ENCODE measurements around the gene MAN1A1. TPM values are rescaled to one million over a fixed set of nuclear protein-coding genes. Genes with fewer than 3 reads are reported as not detected.
"Not testable (repeated sequence)": the region's sequence is repeated elsewhere in the genome, so short reads cannot be mapped to it uniquely, and the experiment has no call there.

The MAN1A1 gene
- total RNA-seq, 2 donors from 2014 or later = 41.7 to 43.7 TPM

DNA sequence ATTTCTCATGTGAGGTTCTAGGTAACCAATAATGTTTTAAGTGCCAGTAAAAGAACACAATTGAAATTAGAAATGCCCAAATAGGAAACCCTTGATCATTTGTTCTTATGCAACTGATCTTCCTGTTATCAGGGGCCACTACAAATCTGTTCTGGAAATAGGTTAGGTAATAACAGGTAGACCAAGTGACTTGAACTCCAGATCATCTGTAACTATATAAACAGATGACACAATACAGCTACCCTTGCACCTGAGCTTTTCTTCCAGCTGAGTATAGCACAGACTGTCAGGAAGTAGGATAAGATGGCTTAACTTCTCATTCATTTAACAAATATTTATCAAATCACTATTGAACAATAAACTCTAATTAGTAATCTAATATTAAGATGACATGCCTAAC is 52.5 kb downstream of the MAN1A1 start:
- H3K36me3 ChIP-seq (ENCODE audit: control insufficient read depth, insufficient read depth, low read length) = peaks cover 47% of the 10 kb centered on the region
- Mint-ChIP-seq H3K4me3 (no peak overlapping the region), H3K9me3 (no peaks in the 10 kb centered on the region), H3K36me3 (ENCODE audit: low read depth) (peaks cover 32% of the 10 kb centered on the region), H3K4me1 (peaks cover 17% of the 10 kb centered on the region), H3K27me3 (ENCODE audit: insufficient read depth) (no peaks in the 10 kb centered on the region), H3K27ac (no peak overlapping the region)
- no peak overlapping the region for H3K4me3 ChIP-seq (ENCODE audit: low read length)
- TF ChIP-seq, protein P1, sequence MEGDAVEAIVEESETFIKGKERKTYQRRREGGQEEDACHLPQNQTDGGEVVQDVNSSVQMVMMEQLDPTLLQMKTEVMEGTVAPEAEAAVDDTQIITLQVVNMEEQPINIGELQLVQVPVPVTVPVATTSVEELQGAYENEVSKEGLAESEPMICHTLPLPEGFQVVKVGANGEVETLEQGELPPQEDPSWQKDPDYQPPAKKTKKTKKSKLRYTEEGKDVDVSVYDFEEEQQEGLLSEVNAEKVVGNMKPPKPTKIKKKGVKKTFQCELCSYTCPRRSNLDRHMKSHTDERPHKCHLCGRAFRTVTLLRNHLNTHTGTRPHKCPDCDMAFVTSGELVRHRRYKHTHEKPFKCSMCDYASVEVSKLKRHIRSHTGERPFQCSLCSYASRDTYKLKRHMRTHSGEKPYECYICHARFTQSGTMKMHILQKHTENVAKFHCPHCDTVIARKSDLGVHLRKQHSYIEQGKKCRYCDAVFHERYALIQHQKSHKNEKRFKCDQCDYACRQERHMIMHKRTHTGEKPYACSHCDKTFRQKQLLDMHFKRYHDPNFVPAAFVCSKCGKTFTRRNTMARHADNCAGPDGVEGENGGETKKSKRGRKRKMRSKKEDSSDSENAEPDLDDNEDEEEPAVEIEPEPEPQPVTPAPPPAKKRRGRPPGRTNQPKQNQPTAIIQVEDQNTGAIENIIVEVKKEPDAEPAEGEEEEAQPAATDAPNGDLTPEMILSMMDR (conservative IDR thresholded peaks at IDR 0.05) = no peak
- no peak overlapping the region for H3K9ac ChIP-seq (ENCODE audit: extremely low read depth, low read length, poor library complexity, severe bottlenecking)
- H3K27me3 ChIP-seq (ENCODE audit: control insufficient read depth, insufficient read depth, low read length, poor library complexity, severe bottlenecking) = no peaks in the 10 kb centered on the region
- no peak for DNase-seq
- no peaks in the 10 kb centered on the region for H3K9me3 ChIP-seq (ENCODE audit: control insufficient read depth, low read length)
- peaks cover 8% of the 10 kb centered on the region for H3K4me1 ChIP-seq (ENCODE audit: control insufficient read depth, insufficient read depth, low read length)
- no peak overlapping the region for H3K27ac ChIP-seq (ENCODE audit: low read depth, low read length)

DNA sequence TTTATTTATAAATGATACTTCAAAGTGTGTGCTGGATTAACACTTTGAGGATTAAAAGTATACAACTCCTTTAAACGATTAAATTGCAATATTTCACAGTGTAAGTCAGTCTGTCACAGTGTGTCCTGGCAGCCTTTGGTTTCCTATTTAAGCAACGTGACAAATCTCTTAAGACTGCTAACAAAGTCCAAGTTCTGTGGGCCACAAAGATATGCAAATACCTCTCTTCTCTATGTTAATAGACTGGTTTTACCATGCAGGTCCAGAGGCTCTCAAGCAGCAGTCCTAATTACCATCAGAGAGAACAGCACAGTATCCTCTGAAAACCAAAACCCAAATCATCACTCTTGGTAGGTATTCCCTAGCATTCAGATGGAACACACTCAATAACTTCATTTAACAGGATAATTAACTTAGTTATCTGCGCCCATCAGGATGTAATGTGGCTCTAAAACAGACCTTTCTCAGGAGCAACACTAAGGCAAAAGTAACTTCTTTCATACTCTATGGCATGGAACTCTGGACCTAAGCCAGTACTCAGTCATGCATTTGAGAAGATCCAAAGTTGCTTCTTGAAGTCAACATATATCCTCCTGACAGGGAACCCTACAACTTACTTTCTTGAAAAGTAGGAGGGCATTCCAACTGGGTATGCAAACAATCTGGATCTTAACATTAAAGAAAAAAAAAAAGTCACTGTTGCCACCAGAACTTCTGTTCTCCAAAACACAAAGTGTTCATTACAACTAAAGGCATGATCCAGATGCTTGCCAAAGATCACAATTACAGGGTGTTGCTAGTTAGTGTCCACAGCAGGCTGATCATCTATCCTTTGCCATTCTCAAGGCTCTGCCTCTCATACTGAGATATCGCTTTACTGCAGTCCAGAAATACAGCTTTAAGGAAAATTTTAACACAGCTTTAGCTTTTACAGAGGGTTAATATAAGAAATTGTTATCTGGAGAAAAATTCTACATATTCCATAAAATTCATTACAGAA is 53.2 kb downstream of the MAN1A1 start:
- H3K4me3 Mint-ChIP-seq = no peak overlapping the region
- H3K9me3 ChIP-seq (ENCODE audit: control insufficient read depth, low read length) = no peaks in the 10 kb centered on the region
- H3K4me3 ChIP-seq (ENCODE audit: low read length) = no peak overlapping the region
- WGBS, 2 experiments (ENCODE audit: insufficient coverage in 1 of 2, insufficient read length in 1 of 2) = 63 to 76% methylated on average over 3 to 4 of the region's 4 CpGs
- H3K4me1 Mint-ChIP-seq = peaks cover 17% of the 10 kb centered on the region
- H3K27ac ChIP-seq (ENCODE audit: low read depth, low read length) = no peak overlapping the region
- no peaks in the 10 kb centered on the region for H3K27me3 ChIP-seq (ENCODE audit: control insufficient read depth, insufficient read depth, low read length, poor library complexity, severe bottlenecking)
- H3K27me3 Mint-ChIP-seq (ENCODE audit: insufficient read depth) = no peaks in the 10 kb centered on the region
- TF ChIP-seq, protein P1 (conservative IDR thresholded peaks at IDR 0.05) = no peak
- no peaks in the 10 kb centered on the region for H3K9me3 Mint-ChIP-seq
- H3K4me1 ChIP-seq (ENCODE audit: control insufficient read depth, insufficient read depth, low read length) = peaks cover 8% of the 10 kb centered on the region
- peaks cover 49% of the 10 kb centered on the region for H3K36me3 ChIP-seq (ENCODE audit: control insufficient read depth, insufficient read depth, low read length)
- no peak overlapping the region for H3K9ac ChIP-seq (ENCODE audit: extremely low read depth, low read length, poor library complexity, severe bottlenecking)
- DNase-seq = no peak
- no peak overlapping the region for H3K27ac Mint-ChIP-seq
- H3K36me3 Mint-ChIP-seq (ENCODE audit: low read depth) = peaks cover 35% of the 10 kb centered on the region

DNA sequence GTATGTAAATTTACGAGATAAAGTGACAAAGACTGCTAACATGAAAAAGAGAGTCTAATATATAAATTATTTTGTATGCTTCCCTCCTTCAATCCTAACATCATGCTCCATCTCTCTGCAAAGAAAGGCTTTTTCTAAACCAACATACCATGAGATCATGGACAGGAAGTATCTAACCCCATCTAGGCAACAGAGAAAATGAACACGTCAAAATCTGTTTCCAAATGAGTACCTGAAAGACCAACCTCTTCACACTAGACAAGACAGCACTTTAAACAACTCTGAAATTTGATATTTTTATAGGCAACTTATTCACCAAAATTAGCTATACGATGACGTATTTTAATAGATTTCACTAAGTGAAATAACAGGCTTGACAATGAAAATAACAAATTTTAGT is 54.6 kb downstream of the MAN1A1 start:
- Histone ChIP-seq H3K36me3 (ENCODE audit: control insufficient read depth, insufficient read depth, low read length) (peaks cover 44% of the 10 kb centered on the region), H3K27me3 (ENCODE audit: control insufficient read depth, insufficient read depth, low read length, poor library complexity, severe bottlenecking) (no peaks in the 10 kb centered on the region), H3K9me3 (ENCODE audit: control insufficient read depth, low read length) (no peaks in the 10 kb centered on the region), H3K4me1 (ENCODE audit: control insufficient read depth, insufficient read depth, low read length) (peaks cover 8% of the 10 kb centered on the region), H3K4me3 (ENCODE audit: low read length) (no peak overlapping the region), H3K27ac (ENCODE audit: low read depth, low read length) (no peak overlapping the region), H3K9ac (ENCODE audit: extremely low read depth, low read length, poor library complexity, severe bottlenecking) (no peak overlapping the region)
- H3K4me3 Mint-ChIP-seq = no peak overlapping the region
- H3K4me1 Mint-ChIP-seq = peaks cover 17% of the 10 kb centered on the region
- no peak for DNase-seq
- WGBS, 2 experiments (ENCODE audit: insufficient coverage in 1 of 2, insufficient read length in 1 of 2) = 98% methylated on average over 3 of the region's 4 CpGs; no CpG with 5 or more reads in 1 of the 2 experiments
- no peaks in the 10 kb centered on the region for H3K9me3 Mint-ChIP-seq
- no peak overlapping the region for H3K27ac Mint-ChIP-seq
- H3K27me3 Mint-ChIP-seq (ENCODE audit: insufficient read depth) = no peaks in the 10 kb centered on the region
- TF ChIP-seq, protein P1 (conservative IDR thresholded peaks at IDR 0.05) = no peak
- peaks cover 31% of the 10 kb centered on the region for H3K36me3 Mint-ChIP-seq (ENCODE audit: low read depth)

DNA sequence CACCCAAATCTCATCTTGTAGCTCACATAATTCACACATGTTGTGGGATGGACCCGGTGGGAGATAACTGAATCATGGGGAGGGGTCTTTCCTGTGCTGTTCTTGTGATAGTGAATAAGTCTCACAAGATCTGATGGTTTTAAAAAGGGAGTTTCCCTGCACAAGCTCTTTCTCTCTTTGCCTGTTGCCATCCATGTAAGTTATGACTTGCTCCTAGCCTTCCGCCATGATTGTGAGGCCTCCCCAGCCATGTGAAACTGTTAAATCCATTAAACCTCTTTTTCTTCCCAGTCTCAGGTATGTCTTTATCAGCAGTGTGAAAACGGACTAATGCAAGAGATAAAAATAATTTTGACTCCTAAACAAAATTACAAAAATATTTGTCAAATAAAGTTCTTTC is 58.5 kb downstream of the MAN1A1 start:
- H3K9me3 Mint-ChIP-seq; H3K27ac ChIP-seq (ENCODE audit: low read depth, low read length); H3K4me3 ChIP-seq (ENCODE audit: low read length); H3K9ac ChIP-seq (ENCODE audit: extremely low read depth, low read length, poor library complexity, severe bottlenecking); H3K27me3 ChIP-seq (ENCODE audit: control insufficient read depth, insufficient read depth, low read length, poor library complexity, severe bottlenecking); DNase-seq; H3K27me3 Mint-ChIP-seq (ENCODE audit: insufficient read depth); H3K4me3 Mint-ChIP-seq; H3K27ac Mint-ChIP-seq; H3K4me1 ChIP-seq (ENCODE audit: control insufficient read depth, insufficient read depth, low read length); H3K4me1 Mint-ChIP-seq; H3K9me3 ChIP-seq (ENCODE audit: control insufficient read depth, low read length): not testable (repeated sequence)
- peaks cover 50% of the 10 kb centered on the region for H3K36me3 ChIP-seq (ENCODE audit: control insufficient read depth, insufficient read depth, low read length)
- WGBS, 2 experiments (ENCODE audit: insufficient coverage in 1 of 2, insufficient read length in 1 of 2) = 96 to 100% methylated on average over 1 to 2 of the region's 3 CpGs
- peaks cover 36% of the 10 kb centered on the region for H3K36me3 Mint-ChIP-seq (ENCODE audit: low read depth)
